GM12878 (cell line): ENCODE data around the gene TBC1D2B. TPM values are rescaled to one million over a fixed set of nuclear protein-coding genes. Genes with fewer than 3 reads are reported as not detected.

Experiments
- ATAC-seq: fragments of 200-7000 bp; cut with Tn5 transposase; 3 replicates; pipeline ENCODE4 v1.9.1; 2020; ENCODE audit warnings: mild to moderate bottlenecking, moderate library complexity
- BruUV-seq: library from RNA; stranded (reverse); fragments of 400-500 nt; replicated peaks from 2 replicates; lab custom pipeline; 2021; lab: Mats Ljungman, UMichigan
- CTCF ChIA-PET: fragments of 300-600 bp; sonication (Branson Sonifier 250); formaldehyde crosslinking; extraction: SDS; loops from one replicate; lab custom pipeline; 2021; ENCODE audit warnings: inconsistent platforms; lab: Yijun Ruan, JAX
- POLR2A ChIA-PET: fragments of 350-600 bp; formaldehyde crosslinking; extraction: SDS; loops from one replicate; lab custom pipeline; 2021; ENCODE audit warnings: inconsistent platforms; lab: Charles Lee
- RAD21 ChIA-PET: fragments of 300-600 bp; sonication (Branson Sonifier 250); formaldehyde crosslinking; loops from one replicate; lab custom pipeline; 2023; ENCODE audit warnings: antibody characterized with exemption; ENCODE audit not compliant: unreplicated experiment; lab: Charles Lee
- SMC1A ChIA-PET: fragments of 300-600 bp; sonication (Branson Sonifier 250); formaldehyde crosslinking; loops from one replicate; lab custom pipeline; 2023; ENCODE audit not compliant: unreplicated experiment, uncharacterized antibody; lab: Charles Lee
- DNase-seq: peaks from one replicate; pipeline ENCODE4 v3.0.0-alpha.2; 2011; ENCODE audit warnings: low read depth, low spot score
- FAIRE-seq: peaks from 3 replicates; lab custom pipeline; 2011; peaks lifted over from hg19 to GRCh38; lab: Jason Lieb, UNC
- H2AFZ ChIP-seq: 2 replicates; pipeline ENCODE4 v1.6.0; 2011; ENCODE audit warnings: low read depth, low read length, control low read depth; ENCODE audit not compliant: control insufficient read depth
- H3K27ac ChIP-seq: 2 replicates; pipeline ENCODE4 v1.5.1; 2011; ENCODE audit warnings: control low read depth; ENCODE audit not compliant: control insufficient read depth, insufficient read depth
- H3K27me3 ChIP-seq, 2 experiments: replicated peaks in 1 of 2; 2 replicates each; pipeline versions ENCODE4 v1.6.0 to v1.6.1; 2011; ENCODE audit warnings: low read length in 1 of 2; ENCODE audit not compliant: control insufficient read depth in 2 of 2, insufficient read depth in 2 of 2
- H3K36me3 ChIP-seq, 2 experiments: 2 replicates each; pipeline ENCODE4 v1.5.1; 2011; ENCODE audit warnings: low read length in 1 of 2; ENCODE audit not compliant: control insufficient read depth in 2 of 2, insufficient read depth in 2 of 2
- H3K4me1 ChIP-seq: 2 replicates; pipeline ENCODE4 v1.6.1; 2011; ENCODE audit warnings: mild to moderate bottlenecking, low read length, moderate library complexity, mixed read lengths; ENCODE audit not compliant: control insufficient read depth, insufficient read depth
- H3K4me2 ChIP-seq: 2 replicates; pipeline ENCODE4 v1.6.0; 2011; ENCODE audit warnings: control low read depth; ENCODE audit not compliant: control insufficient read depth, insufficient read depth
- H3K4me3 ChIP-seq: fragments of 200-600 bp; sonication (generic); 2 replicates; pipeline ENCODE4 v1.5.1; 2016
- H3K79me2 ChIP-seq: 2 replicates; pipeline ENCODE4 v1.6.0; 2011; ENCODE audit warnings: low read length; ENCODE audit not compliant: control insufficient read depth, insufficient read depth
- H3K9ac ChIP-seq: 2 replicates; pipeline ENCODE4 v1.8.0; 2011; ENCODE audit warnings: low read length, control low read depth, mixed read lengths; ENCODE audit not compliant: control insufficient read depth, insufficient read depth
- H3K9me3 ChIP-seq: replicated peaks from 3 replicates; pipeline ENCODE4 v1.5.1; 2011; ENCODE audit warnings: mild to moderate bottlenecking, low read length; ENCODE audit not compliant: control insufficient read depth, insufficient read depth
- H4K20me1 ChIP-seq: 2 replicates; pipeline ENCODE4 v1.6.0; 2011; ENCODE audit not compliant: control insufficient read depth, insufficient read depth
- BHLHE40 ChIP-seq, 2 experiments: fragments of 450-650 bp in 1 of 2; IDR thresholded peaks; 2 replicates each; pipeline ENCODE4 v1.6.1; 2011 to 2017; ENCODE audit warnings: low read depth in 2 of 2, borderline replicate concordance in 1 of 2, improper control_type of control experiment in 1 of 2, low read length in 1 of 2, mild to moderate bottlenecking in 1 of 2
- CHD1 ChIP-seq: IDR thresholded peaks from 2 replicates; pipeline ENCODE4 v1.6.1; 2012; ENCODE audit warnings: low read depth, low read length, improper control_type of control experiment
- EGR1 ChIP-seq, 2 experiments: IDR thresholded peaks; 1 replicate in 1 of 2; 2 replicates in 1 of 2; pipeline ENCODE4 v1.6.1; 2011 to 2012; ENCODE audit warnings: low read depth in 2 of 2, low read length in 2 of 2, borderline replicate concordance in 1 of 2, mild to moderate bottlenecking in 1 of 2, moderate library complexity in 1 of 2
- KAT2A ChIP-seq: conservative IDR thresholded peaks from 2 replicates; pipeline ENCODE4 v1.6.1; 2011; ENCODE audit warnings: low read depth, low read length; ENCODE audit not compliant: control insufficient read depth
- MXI1 ChIP-seq: fragments of 150-350 bp; IDR thresholded peaks from 2 replicates; pipeline ENCODE4 v1.6.1; 2011; ENCODE audit warnings: low read depth, mild to moderate bottlenecking, inconsistent platforms, low read length, improper control_type of control experiment
- NFIC ChIP-seq: IDR thresholded peaks from 2 replicates; pipeline ENCODE4 v1.6.1; 2012; ENCODE audit warnings: low read depth, mild to moderate bottlenecking, inconsistent platforms, low read length, moderate library complexity
- NFYB ChIP-seq: IDR thresholded peaks from 2 replicates; pipeline ENCODE4 v1.6.1; 2011; ENCODE audit warnings: low read depth, mild to moderate bottlenecking, low read length, improper control_type of control experiment, moderate library complexity; ENCODE audit not compliant: insufficient read depth
- NR2F1 ChIP-seq: fragments of 450-650 bp; conservative IDR thresholded peaks from 2 replicates; pipeline ENCODE4 v1.6.1; 2017; ENCODE audit warnings: mild to moderate bottlenecking
- WGBS: methylation state at CpG from one replicate; pipeline ENCODE4 v1.1.6; 2016; ENCODE audit warnings: low lambda C conversion rate; ENCODE audit not compliant: insufficient replicate concordance, insufficient coverage; ENCODE audit errors: missing lambda C conversion rate; 5-methylcytosine and 5-hydroxymethylcytosine counted together
- in situ Hi-C: fragments of 300-500 bp; cut with MboI; formaldehyde crosslinking; loops from 9 replicates; pipeline ENCODE4 v1.14.3; 2018; ENCODE audit warnings: mixed read lengths
- intact Hi-C: fragments of 100-400 bp; cut with micrococcal nuclease; formaldehyde crosslinking; loops from one replicate; pipeline ENCODE4 v1.14.2; 2022; ENCODE audit not compliant: unreplicated experiment
- polyA plus RNA-seq, 11 experiments: library from polyadenylated mRNA; depleted of rRNA in 4 of 11; unstranded in 6 of 11; stranded (reverse) in 5 of 11; fragments of >200 nt; fragmentation: Nextera tagmentation in 4 of 11; fragmentation: Illumina TruSeq in 1 of 11; extraction: Ambion mirVana in 4 of 11; extraction: Trizol in 1 of 11; gene quantifications; 1 replicate in 1 of 11; 2 replicates in 10 of 11; pipeline versions ENCODE4 v1.2.1 to v1.2.3, GENCODE V29; 2011 to 2016; ENCODE audit warnings: inconsistent platforms in 2 of 11, missing spikeins in 2 of 11, low read depth in 1 of 11
- total RNA-seq, 4 experiments: library from RNA; depleted of rRNA in 3 of 4; stranded (reverse); fragments of >200 nt in 3 of 4; fragmentation: Illumina TruSeq in 1 of 4; extraction: Trizol in 1 of 4; gene quantifications; 2 replicates each; pipeline versions ENCODE4 v1.2.1 to v1.2.3, GENCODE V29; 2013 to 2021
- TF ChIP-seq, protein P1 (sequence below): IDR thresholded peaks from 2 replicates; pipeline ENCODE4 v1.6.1; 2012; ENCODE audit warnings: low read depth, low read length, improper control_type of control experiment
- TF ChIP-seq, protein P2 (sequence below): IDR thresholded peaks from 2 replicates; pipeline ENCODE4 v1.6.1; 2012; ENCODE audit warnings: low read depth, low read length, improper control_type of control experiment
- TF ChIP-seq, protein P3 (sequence below): fragments of 450-650 bp; IDR thresholded peaks from 2 replicates; pipeline ENCODE4 v1.6.1; 2017; ENCODE audit warnings: mild to moderate bottlenecking, moderate library complexity
- TF ChIP-seq, protein P4 (sequence below): IDR thresholded peaks from 2 replicates; pipeline ENCODE4 v1.6.1; 2011; ENCODE audit warnings: borderline replicate concordance, low read depth, mild to moderate bottlenecking, moderate library complexity, mixed read lengths, low read length; ENCODE audit not compliant: insufficient read depth; ENCODE audit errors: extremely low read length
- TF ChIP-seq, protein P5 (sequence below), 3 experiments: IDR thresholded peaks in 2 of 3; conservative IDR thresholded peaks in 1 of 3; 2 replicates each; pipeline ENCODE4 v1.5.1; 2011; ENCODE audit warnings: low read depth in 3 of 3, low read length in 3 of 3, mild to moderate bottlenecking in 3 of 3, control low read depth in 2 of 3, moderate library complexity in 2 of 3, inconsistent platforms in 1 of 3, mixed read lengths in 1 of 3; ENCODE audit not compliant: control insufficient read depth in 2 of 3, insufficient read depth in 1 of 3; ENCODE audit errors: extremely low read depth in 1 of 3

Gene TBC1D2B
- total and polyA plus RNA-seq, 10 of the 15 experiments (the other 5 are each of a cell fraction or from before 2014, with no cell fraction given): 1.3 to 53.4 (median 19.4) TPM

DNA sequence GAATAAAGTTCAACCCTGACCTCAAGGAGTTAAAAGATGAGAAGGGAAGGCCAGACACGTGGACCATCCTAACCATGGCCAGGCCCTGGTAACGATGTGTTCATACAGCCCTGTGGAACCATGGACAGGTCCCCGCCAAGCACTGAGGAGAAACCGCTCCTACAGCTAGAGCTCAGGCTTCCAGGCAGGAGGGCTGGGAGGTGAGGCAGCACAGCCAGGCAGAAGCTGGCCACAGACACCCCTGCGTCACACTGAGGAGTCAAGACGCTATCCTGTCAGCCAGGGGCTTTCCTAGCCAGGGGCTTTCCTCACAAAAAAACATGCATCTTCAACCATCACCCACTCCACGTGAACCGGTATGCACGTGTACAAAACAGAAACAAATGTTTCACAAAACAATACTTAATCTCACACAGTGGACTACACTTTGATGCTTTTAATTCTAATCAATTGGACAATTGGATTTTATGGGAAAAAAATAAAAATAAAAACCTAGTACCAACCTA, 73.2 kb downstream of the TBC1D2B start:
- DNase-seq: no peak
- H3K4me1 ChIP-seq: peaks cover 17% of the 10 kb centered on the region
- H3K36me3 ChIP-seq: peaks cover 19 to 32% of the 10 kb centered on the region in 2 experiments; a peak in 3 of 4 replicates
- peak; percentile 88 for ATAC-seq
- H3K9me3 ChIP-seq: no peaks in the 10 kb centered on the region
- H4K20me1 ChIP-seq: no peaks in the 10 kb centered on the region
- CTCF ChIA-PET: interaction anchor here (0.6 to 9.4 kb wide), 16 partner anchors 8 to 108 kb away, joined by 3 to 60 read pairs (median 4); no protein-coding TSS in a partner anchor
- H3K27me3 ChIP-seq: no peaks in the 10 kb centered on the region
- no peak overlapping the region for H3K4me3 ChIP-seq
- no peaks in the 10 kb centered on the region; the same call in 1 of the 2 replicates for H3K79me2 ChIP-seq
- POLR2A ChIA-PET: interaction anchor here (1.0 to 1.1 kb wide), 3 partner anchors 13 to 58 kb away, joined by 3 to 4 read pairs (median 3); no protein-coding TSS in a partner anchor
- FAIRE-seq: no peak
- intact Hi-C loops: loop anchor here (5.0 kb wide), 2 partner anchors 37 to 63 kb away; no protein-coding TSS in a partner anchor
- in situ Hi-C loops: no loop called here
- BruUV-seq: no TSS peak
- no peak overlapping the region for H2AFZ ChIP-seq
- 40% methylated on average over 9 of the region's 9 CpGs for WGBS
- peak overlapping the region; percentile 1; the same call in 1 of the 2 replicates for H3K9ac ChIP-seq
- peak overlapping the region; percentile 80 for H3K27ac ChIP-seq
- 0 out of 2 replicates have a peak overlapping the region, but pooled peaks have one; percentile 38 for H3K4me2 ChIP-seq
- RAD21 ChIA-PET: interaction anchor here (0.6 to 2.0 kb wide), 17 partner anchors 10 to 236 kb away, joined by 3 to 22 read pairs (median 4); no protein-coding TSS in a partner anchor
- SMC1A ChIA-PET: interaction anchor here (0.9 to 3.7 kb wide), 18 partner anchors 10 to 236 kb away, joined by 3 to 28 read pairs (median 4); no protein-coding TSS in a partner anchor
- TF ChIP-seq KAT2A: no peak
- TF ChIP-seq NFIC: no peak
- no peak for TF ChIP-seq CHD1
- TF ChIP-seq MXI1: peak; percentile 63; the same call in 1 of the 2 replicates
- TF ChIP-seq BHLHE40 (IDR thresholded peaks at IDR 0.05; ENCODE audit: borderline replicate concordance in 1 of 2, low read depth in 2 of 2, low read length in 1 of 2): peak; percentile 94 to 95
- TF ChIP-seq, protein P1, sequence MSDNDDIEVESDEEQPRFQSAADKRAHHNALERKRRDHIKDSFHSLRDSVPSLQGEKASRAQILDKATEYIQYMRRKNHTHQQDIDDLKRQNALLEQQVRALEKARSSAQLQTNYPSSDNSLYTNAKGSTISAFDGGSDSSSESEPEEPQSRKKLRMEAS: peak; percentile 54; the same call in 1 of the 2 replicates
- TF ChIP-seq, protein P2, sequence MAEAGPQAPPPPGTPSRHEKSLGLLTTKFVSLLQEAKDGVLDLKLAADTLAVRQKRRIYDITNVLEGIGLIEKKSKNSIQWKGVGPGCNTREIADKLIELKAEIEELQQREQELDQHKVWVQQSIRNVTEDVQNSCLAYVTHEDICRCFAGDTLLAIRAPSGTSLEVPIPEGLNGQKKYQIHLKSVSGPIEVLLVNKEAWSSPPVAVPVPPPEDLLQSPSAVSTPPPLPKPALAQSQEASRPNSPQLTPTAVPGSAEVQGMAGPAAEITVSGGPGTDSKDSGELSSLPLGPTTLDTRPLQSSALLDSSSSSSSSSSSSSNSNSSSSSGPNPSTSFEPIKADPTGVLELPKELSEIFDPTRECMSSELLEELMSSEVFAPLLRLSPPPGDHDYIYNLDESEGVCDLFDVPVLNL: no peak
- no peak for TF ChIP-seq EGR1 (IDR thresholded peaks at IDR 0.05; ENCODE audit: borderline replicate concordance in 1 of 2, low read depth in 2 of 2, low read length in 2 of 2)
- TF ChIP-seq, protein P3, sequence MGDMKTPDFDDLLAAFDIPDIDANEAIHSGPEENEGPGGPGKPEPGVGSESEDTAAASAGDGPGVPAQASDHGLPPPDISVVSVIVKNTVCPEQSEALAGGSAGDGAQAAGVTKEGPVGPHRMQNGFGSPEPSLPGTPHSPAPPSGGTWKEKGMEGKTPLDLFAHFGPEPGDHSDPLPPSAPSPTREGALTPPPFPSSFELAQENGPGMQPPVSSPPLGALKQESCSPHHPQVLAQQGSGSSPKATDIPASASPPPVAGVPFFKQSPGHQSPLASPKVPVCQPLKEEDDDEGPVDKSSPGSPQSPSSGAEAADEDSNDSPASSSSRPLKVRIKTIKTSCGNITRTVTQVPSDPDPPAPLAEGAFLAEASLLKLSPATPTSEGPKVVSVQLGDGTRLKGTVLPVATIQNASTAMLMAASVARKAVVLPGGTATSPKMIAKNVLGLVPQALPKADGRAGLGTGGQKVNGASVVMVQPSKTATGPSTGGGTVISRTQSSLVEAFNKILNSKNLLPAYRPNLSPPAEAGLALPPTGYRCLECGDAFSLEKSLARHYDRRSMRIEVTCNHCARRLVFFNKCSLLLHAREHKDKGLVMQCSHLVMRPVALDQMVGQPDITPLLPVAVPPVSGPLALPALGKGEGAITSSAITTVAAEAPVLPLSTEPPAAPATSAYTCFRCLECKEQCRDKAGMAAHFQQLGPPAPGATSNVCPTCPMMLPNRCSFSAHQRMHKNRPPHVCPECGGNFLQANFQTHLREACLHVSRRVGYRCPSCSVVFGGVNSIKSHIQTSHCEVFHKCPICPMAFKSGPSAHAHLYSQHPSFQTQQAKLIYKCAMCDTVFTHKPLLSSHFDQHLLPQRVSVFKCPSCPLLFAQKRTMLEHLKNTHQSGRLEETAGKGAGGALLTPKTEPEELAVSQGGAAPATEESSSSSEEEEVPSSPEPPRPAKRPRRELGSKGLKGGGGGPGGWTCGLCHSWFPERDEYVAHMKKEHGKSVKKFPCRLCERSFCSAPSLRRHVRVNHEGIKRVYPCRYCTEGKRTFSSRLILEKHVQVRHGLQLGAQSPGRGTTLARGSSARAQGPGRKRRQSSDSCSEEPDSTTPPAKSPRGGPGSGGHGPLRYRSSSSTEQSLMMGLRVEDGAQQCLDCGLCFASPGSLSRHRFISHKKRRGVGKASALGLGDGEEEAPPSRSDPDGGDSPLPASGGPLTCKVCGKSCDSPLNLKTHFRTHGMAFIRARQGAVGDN: peak; percentile 97
- TF ChIP-seq, protein P4, sequence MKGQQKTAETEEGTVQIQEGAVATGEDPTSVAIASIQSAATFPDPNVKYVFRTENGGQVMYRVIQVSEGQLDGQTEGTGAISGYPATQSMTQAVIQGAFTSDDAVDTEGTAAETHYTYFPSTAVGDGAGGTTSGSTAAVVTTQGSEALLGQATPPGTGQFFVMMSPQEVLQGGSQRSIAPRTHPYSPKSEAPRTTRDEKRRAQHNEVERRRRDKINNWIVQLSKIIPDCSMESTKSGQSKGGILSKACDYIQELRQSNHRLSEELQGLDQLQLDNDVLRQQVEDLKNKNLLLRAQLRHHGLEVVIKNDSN: no peak
- no peak for TF ChIP-seq NFYB
- TF ChIP-seq, protein P5, sequence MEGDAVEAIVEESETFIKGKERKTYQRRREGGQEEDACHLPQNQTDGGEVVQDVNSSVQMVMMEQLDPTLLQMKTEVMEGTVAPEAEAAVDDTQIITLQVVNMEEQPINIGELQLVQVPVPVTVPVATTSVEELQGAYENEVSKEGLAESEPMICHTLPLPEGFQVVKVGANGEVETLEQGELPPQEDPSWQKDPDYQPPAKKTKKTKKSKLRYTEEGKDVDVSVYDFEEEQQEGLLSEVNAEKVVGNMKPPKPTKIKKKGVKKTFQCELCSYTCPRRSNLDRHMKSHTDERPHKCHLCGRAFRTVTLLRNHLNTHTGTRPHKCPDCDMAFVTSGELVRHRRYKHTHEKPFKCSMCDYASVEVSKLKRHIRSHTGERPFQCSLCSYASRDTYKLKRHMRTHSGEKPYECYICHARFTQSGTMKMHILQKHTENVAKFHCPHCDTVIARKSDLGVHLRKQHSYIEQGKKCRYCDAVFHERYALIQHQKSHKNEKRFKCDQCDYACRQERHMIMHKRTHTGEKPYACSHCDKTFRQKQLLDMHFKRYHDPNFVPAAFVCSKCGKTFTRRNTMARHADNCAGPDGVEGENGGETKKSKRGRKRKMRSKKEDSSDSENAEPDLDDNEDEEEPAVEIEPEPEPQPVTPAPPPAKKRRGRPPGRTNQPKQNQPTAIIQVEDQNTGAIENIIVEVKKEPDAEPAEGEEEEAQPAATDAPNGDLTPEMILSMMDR (IDR thresholded peaks at IDR 0.05 in 2 of 3, conservative IDR thresholded peaks at IDR 0.05 in 1 of 3; ENCODE audit: control insufficient read depth in 2 of 3, extremely low read depth in 1 of 3, insufficient read depth in 1 of 3, low read depth in 3 of 3, low read length in 3 of 3): no peak
- no peak for TF ChIP-seq NR2F1
